ENCODE measurements around the gene TXNDC11. TPM values are rescaled to one million over a fixed set of nuclear protein-coding genes. Genes with fewer than 3 reads are reported as not detected.

Gene TXNDC11
- total and polyA plus RNA-seq, 2 experiments from 2014 or later: 6.8 to 12.0 TPM

GRCh38 chr16:11780991-11781680, 38.5 kb upstream of the TXNDC11 start:
- H3K79me2 ChIP-seq (replicated peaks; ENCODE audit: insufficient read depth): peaks cover 66% of the 10 kb centered on the region
- Mint-ChIP-seq H3K36me3 (ENCODE audit: low read depth) (peaks cover 6% of the 10 kb centered on the region; the same call in 2 of the 3 replicates), H3K4me1 (peaks cover 10% of the 10 kb centered on the region), H3K9me3 (no peaks in the 10 kb centered on the region), H3K4me3 (no peak overlapping the region), H3K27me3 (ENCODE audit: insufficient read depth, low read depth, poor library complexity) (peaks cover 7% of the 10 kb centered on the region), H3K27ac (peak overlapping the region; percentile 71; the same call in 1 of the 2 replicates)
- H3K36me3 ChIP-seq (ENCODE audit: insufficient read depth): peaks cover 7% of the 10 kb centered on the region; the same call in 1 of the 2 replicates
- H3F3A ChIP-seq (replicated peaks; ENCODE audit: low read depth): no peaks in the 10 kb centered on the region
- H3K27ac ChIP-seq (ENCODE audit: low read depth): peak overlapping the region; percentile 28; the same call in 1 of the 2 replicates
- no peak overlapping the region for H2AFZ ChIP-seq
- no peak for DNase-seq (ENCODE audit: low spot score)
- H3K4me2 ChIP-seq: no peak overlapping the region
- H3K4me1 ChIP-seq (ENCODE audit: insufficient read depth): peaks cover 8% of the 10 kb centered on the region
- ATAC-seq: no peak
- H3K9me2 ChIP-seq (ENCODE audit: insufficient read depth): no peaks in the 10 kb centered on the region
- TF ChIP-seq ZNF462 (CRISPR knock-in tag; IDR thresholded peaks at IDR 0.05) (no peak), ZNF114 (CRISPR knock-in tag; IDR thresholded peaks at IDR 0.05) (no peak), NANOG (IDR thresholded peaks at IDR 0.05; ENCODE audit: borderline replicate concordance) (no peak), REST (IDR thresholded peaks at IDR 0.05; ENCODE audit: unreplicated experiment) (no peak), EZH2phosphoT487 (IDR thresholded peaks at IDR 0.05; ENCODE audit: unreplicated experiment) (no peak), EZH2 (IDR thresholded peaks at IDR 0.05; ENCODE audit: low read depth, unreplicated experiment) (no peak), ZNF331 (CRISPR knock-in tag; IDR thresholded peaks at IDR 0.05; ENCODE audit: low read depth) (no peak)
- H4K20me1 ChIP-seq (replicated peaks; ENCODE audit: insufficient read depth): peaks cover 2% of the 10 kb centered on the region
- H3K4me3 ChIP-seq: no peak overlapping the region
- no peaks in the 10 kb centered on the region for H3K27me3 ChIP-seq (ENCODE audit: insufficient read depth)
